Keratinocyte (primary cell): Measurements from ENCODE around the gene CMTM2. TPM values are rescaled to one million over a fixed set of nuclear protein-coding genes. Genes with fewer than 3 reads are reported as not detected.
A peak's percentile ranks its signal among the peaks of the same experiment; 100 is the strongest.

Experiments
- DNase-seq: peaks from one replicate; pipeline ENCODE4 v3.0.0-alpha.2; 2011; ENCODE audit warnings: low read depth, missing footprints, low spot score
- FAIRE-seq: peaks from 2 replicates; lab custom pipeline; 2011; peaks lifted over from hg19 to GRCh38; lab: Jason Lieb, UNC
- H2AFZ ChIP-seq: 2 replicates; pipeline ENCODE4 v1.6.0; 2012; ENCODE audit warnings: low read length, control low read depth, inconsistent platforms; ENCODE audit not compliant: control insufficient read depth
- H3K27ac ChIP-seq: 2 replicates; pipeline ENCODE4 v1.5.1; 2011; ENCODE audit warnings: low read length; ENCODE audit not compliant: control insufficient read depth, insufficient read depth
- H3K27me3 ChIP-seq: 3 replicates; pipeline ENCODE4 v1.6.0; 2011; ENCODE audit warnings: low read length; ENCODE audit not compliant: control insufficient read depth, insufficient read depth; ENCODE audit errors: extremely low read depth
- H3K36me3 ChIP-seq, 2 experiments: 2 replicates in 1 of 2; 3 replicates in 1 of 2; pipeline ENCODE4 v1.5.1; 2011; ENCODE audit warnings: low read length in 2 of 2, mild to moderate bottlenecking in 1 of 2; ENCODE audit not compliant: control insufficient read depth in 2 of 2, insufficient read depth in 2 of 2; ENCODE audit errors: extremely low read depth in 1 of 2
- H3K4me1 ChIP-seq: 3 replicates; pipeline ENCODE4 v1.5.1; 2011; ENCODE audit warnings: low read length; ENCODE audit not compliant: control insufficient read depth, insufficient read depth; ENCODE audit errors: extremely low read depth
- H3K4me2 ChIP-seq: 3 replicates; pipeline ENCODE4 v1.6.0; 2011; ENCODE audit warnings: low read depth, low read length; ENCODE audit not compliant: control insufficient read depth, insufficient read depth; ENCODE audit errors: extremely low read depth
- H3K4me3 ChIP-seq, 3 experiments: fragments of 200-600 bp in 1 of 3; sonication (generic) in 1 of 3; 2 replicates in 2 of 3; 3 replicates in 1 of 3; pipeline ENCODE4 v1.5.1; 2011 to 2016; ENCODE audit warnings: low read length in 3 of 3, mild to moderate bottlenecking in 3 of 3, control low read depth in 2 of 3, inconsistent platforms in 1 of 3, low read depth in 1 of 3, mixed read lengths in 1 of 3, mixed run types in 1 of 3, moderate library complexity in 1 of 3; ENCODE audit not compliant: control insufficient read depth in 2 of 3, insufficient read depth in 2 of 3; ENCODE audit errors: extremely low read depth in 1 of 3
- H3K79me2 ChIP-seq: 2 replicates; pipeline ENCODE4 v1.6.0; 2012; ENCODE audit warnings: low read length; ENCODE audit not compliant: control insufficient read depth, insufficient read depth
- H3K9ac ChIP-seq: 3 replicates; pipeline ENCODE4 v1.6.0; 2011; ENCODE audit warnings: low read length; ENCODE audit not compliant: control insufficient read depth, insufficient read depth; ENCODE audit errors: extremely low read depth
- H3K9me1 ChIP-seq: 3 replicates; pipeline ENCODE4 v1.6.0; 2011; ENCODE audit warnings: low read length; ENCODE audit not compliant: control insufficient read depth, insufficient read depth; ENCODE audit errors: extremely low read depth
- H3K9me3 ChIP-seq: 2 replicates; pipeline ENCODE4 v1.5.1; 2012; ENCODE audit warnings: low read depth, low read length; ENCODE audit not compliant: control insufficient read depth
- H4K20me1 ChIP-seq: 3 replicates; pipeline ENCODE4 v1.6.0; 2011; ENCODE audit warnings: low read length; ENCODE audit not compliant: control insufficient read depth, insufficient read depth; ENCODE audit errors: extremely low read depth
- EZH2 ChIP-seq: IDR thresholded peaks from one replicate; pipeline ENCODE4 v1.6.1; 2012; ENCODE audit warnings: inconsistent platforms, mild to moderate bottlenecking, low read length, moderate library complexity
- dilution Hi-C: fragments of 300-500 bp; cut with MboI; formaldehyde crosslinking; loops from one replicate; pipeline ENCODE4 v1.7.0; 2020; ENCODE audit warnings: low sequenced_read_pairs; ENCODE audit not compliant: extremely low pct_ligation_motif_present
- polyA plus RNA-seq, 5 experiments: library from polyadenylated mRNA; depleted of rRNA in 3 of 5; stranded (reverse) in 3 of 5; stranded (forward) in 1 of 5; unstranded in 1 of 5; fragments of >200 nt; gene quantifications; 1 replicate in 1 of 5; 2 replicates in 3 of 5; 3 replicates in 1 of 5; pipeline versions ENCODE4 v1.2.1 to v1.2.3, GENCODE V29; 2011 to 2012; ENCODE audit warnings: missing spikeins in 2 of 5, low read depth in 1 of 5, low replicate concordance in 1 of 5
- TF ChIP-seq, protein P1 (sequence below), 3 experiments: IDR thresholded peaks in 1 of 3; conservative IDR thresholded peaks in 1 of 3; optimal IDR thresholded peaks in 1 of 3; 2 replicates in 2 of 3; 3 replicates in 1 of 3; pipeline versions ENCODE3 to v1.5.1; 2011; ENCODE audit warnings: low read length in 3 of 3, mild to moderate bottlenecking in 3 of 3, moderate library complexity in 2 of 3, control low read depth in 1 of 3, inconsistent platforms in 1 of 3; ENCODE audit not compliant: insufficient read depth in 2 of 3; ENCODE audit errors: extremely low read depth in 1 of 3

Gene CMTM2
- polyA plus RNA-seq, 1 donor (not counting 4 experiments of a cell fraction or from before 2014, with no cell fraction given): not detected

- H3K4me3 ChIP-seq: no peak overlapping the region
- no peaks in the 10 kb centered on the region for H3K36me3 ChIP-seq
- H3K9me1 ChIP-seq: no peaks in the 10 kb centered on the region
- FAIRE-seq (peak; percentile 76), DNase-seq (no peak)
- H3K9me3 ChIP-seq: no peaks in the 10 kb centered on the region
- no peak overlapping the region for H3K4me2 ChIP-seq
- H3K79me2 ChIP-seq: no peaks in the 10 kb centered on the region
- dilution Hi-C loops: no loop called here
- H4K20me1 ChIP-seq: no peaks in the 10 kb centered on the region
- no peak overlapping the region for H3K27ac ChIP-seq
- TF ChIP-seq, protein P1, sequence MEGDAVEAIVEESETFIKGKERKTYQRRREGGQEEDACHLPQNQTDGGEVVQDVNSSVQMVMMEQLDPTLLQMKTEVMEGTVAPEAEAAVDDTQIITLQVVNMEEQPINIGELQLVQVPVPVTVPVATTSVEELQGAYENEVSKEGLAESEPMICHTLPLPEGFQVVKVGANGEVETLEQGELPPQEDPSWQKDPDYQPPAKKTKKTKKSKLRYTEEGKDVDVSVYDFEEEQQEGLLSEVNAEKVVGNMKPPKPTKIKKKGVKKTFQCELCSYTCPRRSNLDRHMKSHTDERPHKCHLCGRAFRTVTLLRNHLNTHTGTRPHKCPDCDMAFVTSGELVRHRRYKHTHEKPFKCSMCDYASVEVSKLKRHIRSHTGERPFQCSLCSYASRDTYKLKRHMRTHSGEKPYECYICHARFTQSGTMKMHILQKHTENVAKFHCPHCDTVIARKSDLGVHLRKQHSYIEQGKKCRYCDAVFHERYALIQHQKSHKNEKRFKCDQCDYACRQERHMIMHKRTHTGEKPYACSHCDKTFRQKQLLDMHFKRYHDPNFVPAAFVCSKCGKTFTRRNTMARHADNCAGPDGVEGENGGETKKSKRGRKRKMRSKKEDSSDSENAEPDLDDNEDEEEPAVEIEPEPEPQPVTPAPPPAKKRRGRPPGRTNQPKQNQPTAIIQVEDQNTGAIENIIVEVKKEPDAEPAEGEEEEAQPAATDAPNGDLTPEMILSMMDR (optimal IDR thresholded peaks at IDR 0.05 in 1 of 3, IDR thresholded peaks at IDR 0.05 in 1 of 3, conservative IDR thresholded peaks at IDR 0.05 in 1 of 3; ENCODE audit: extremely low read depth in 1 of 3, insufficient read depth in 2 of 3, low read length in 3 of 3): peak in 1 of 3 experiments; percentile 14
- TF ChIP-seq EZH2: no peak
- H2AFZ ChIP-seq: no peak overlapping the region
- H3K27me3 ChIP-seq: peaks cover 21% of the 10 kb centered on the region
- peaks cover 14% of the 10 kb centered on the region for H3K4me1 ChIP-seq
- H3K9ac ChIP-seq: no peak overlapping the region
Measured at GRCh38 chr16:66580605-66581209, 1.4 kb downstream of the CMTM2 start.

DNA sequence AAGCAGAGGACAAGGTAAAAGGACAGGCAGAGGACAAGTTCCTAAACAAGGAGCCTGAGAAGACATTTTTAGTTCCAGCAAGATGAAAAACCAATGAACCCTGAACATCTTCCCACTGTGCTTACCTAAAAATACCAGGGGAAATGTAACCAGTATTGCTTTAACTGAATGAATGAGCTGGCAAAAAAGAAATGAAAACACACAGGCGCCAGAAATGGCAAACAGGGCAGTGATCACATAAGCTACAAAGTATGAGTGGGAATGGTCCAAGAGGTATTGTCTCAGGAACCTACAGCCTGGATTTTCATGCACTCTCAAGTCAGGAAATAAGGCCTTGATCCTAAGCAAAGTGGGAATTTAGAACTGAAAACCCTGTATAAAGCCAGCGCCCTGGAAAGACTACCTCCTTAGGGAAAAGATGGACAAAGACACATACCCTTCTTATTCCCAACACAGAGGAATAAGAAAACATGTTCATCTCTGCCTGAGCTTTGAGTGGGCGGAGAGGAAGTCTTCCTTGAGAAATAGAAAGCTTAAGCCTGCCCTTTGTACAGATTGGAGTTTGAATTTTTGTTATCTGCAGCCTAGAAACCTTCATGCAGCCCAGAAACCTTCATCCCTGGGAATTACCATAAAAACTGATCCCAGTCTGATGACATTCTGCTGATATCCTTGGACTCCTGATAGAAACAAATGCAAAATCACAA is 2.1 kb downstream of the CMTM2 start:
- no peak overlapping the region for H3K4me3 ChIP-seq
- dilution Hi-C loops: no loop called here
- H3K9me3 ChIP-seq: no peaks in the 10 kb centered on the region
- no peak for FAIRE-seq
- TF ChIP-seq, protein P1 (optimal IDR thresholded peaks at IDR 0.05 in 1 of 3, IDR thresholded peaks at IDR 0.05 in 1 of 3, conservative IDR thresholded peaks at IDR 0.05 in 1 of 3; ENCODE audit: extremely low read depth in 1 of 3, insufficient read depth in 2 of 3, low read length in 3 of 3): no peak
- TF ChIP-seq EZH2: no peak
- H3K36me3 ChIP-seq: no peaks in the 10 kb centered on the region
- H3K9ac ChIP-seq: no peak overlapping the region
- H3K79me2 ChIP-seq: no peaks in the 10 kb centered on the region
- no peak for DNase-seq
- peaks cover 14% of the 10 kb centered on the region for H3K4me1 ChIP-seq
- H3K27me3 ChIP-seq: peaks cover 21% of the 10 kb centered on the region
- no peaks in the 10 kb centered on the region for H3K9me1 ChIP-seq
- no peak overlapping the region for H2AFZ ChIP-seq
- no peak overlapping the region for H3K4me2 ChIP-seq
- H3K27ac ChIP-seq: no peak overlapping the region
- no peaks in the 10 kb centered on the region for H4K20me1 ChIP-seq
